ENCODE data around the gene CDKN2AIPNL.

DNA sequence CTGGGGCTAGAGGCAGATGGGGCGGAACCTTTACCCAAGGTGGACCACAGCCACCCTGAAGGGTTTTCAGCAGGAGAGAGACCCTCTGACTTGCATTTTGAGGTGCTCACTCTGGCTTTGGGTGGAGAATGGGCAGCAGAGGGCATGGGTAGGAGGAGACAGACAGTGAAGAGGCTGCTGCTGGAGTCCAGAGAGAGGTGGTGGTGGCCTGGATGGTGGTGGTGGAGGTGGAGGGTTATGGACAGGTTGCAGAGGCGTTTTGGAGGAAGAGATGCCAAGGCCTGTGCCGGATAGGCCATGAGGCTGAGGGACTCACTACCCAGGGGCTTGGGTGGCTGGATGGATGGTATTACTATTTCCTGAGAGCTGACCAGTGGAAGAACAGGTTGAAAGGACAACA, 46.1 kb upstream of the CDKN2AIPNL start:
- TF ChIP-seq CTCF (IDR thresholded peaks at IDR 0.05 in 2 of 3, conservative IDR thresholded peaks at IDR 0.05 in 1 of 3; ENCODE audit: borderline replicate concordance in 1 of 3, insufficient read depth in 1 of 3, low read depth in 2 of 3, low read length in 2 of 3), result no peak
- no peak for TF ChIP-seq POLR2A (IDR thresholded peaks at IDR 0.05; ENCODE audit: borderline replicate concordance, extremely low read depth, insufficient read depth, insufficient read length)
- no peak for TF ChIP-seq EZH2phosphoT487 (IDR thresholded peaks at IDR 0.05; ENCODE audit: borderline replicate concordance)
- no peak for TF ChIP-seq ZNF274 (IDR thresholded peaks at IDR 0.05; ENCODE audit: low read depth, low read length)
- TF ChIP-seq YY1 (IDR thresholded peaks at IDR 0.05; ENCODE audit: extremely low read depth, insufficient replicate concordance, low read depth, low read length), result no peak
- TF ChIP-seq MAX (IDR thresholded peaks at IDR 0.05), result no peak
